NB4 (cell line): ENCODE data around the gene CTXND1.

ENCODE experiments used
- DNase-seq: peaks from one replicate; pipeline ENCODE4 v3.0.0; 2010; ENCODE audit warnings: low read depth
- H3K4me3 ChIP-seq: one replicate; pipeline ENCODE4 v1.5.1; 2011; ENCODE audit warnings: mild to moderate bottlenecking, low read depth, low read length, moderate library complexity
- MAX ChIP-seq: IDR thresholded peaks from 2 replicates; pipeline ENCODE4 v1.6.1; 2011; ENCODE audit warnings: low read depth, low read length
- MYC ChIP-seq: IDR thresholded peaks from 2 replicates; pipeline ENCODE4 v1.6.1; 2011; ENCODE audit warnings: low read depth, low read length
- POLR2A ChIP-seq: IDR thresholded peaks from 2 replicates; pipeline ENCODE4 v1.6.1; 2011; ENCODE audit warnings: mild to moderate bottlenecking; ENCODE audit not compliant: insufficient read length; ENCODE audit errors: extremely low read depth
- TF ChIP-seq, protein P1 (sequence below): IDR thresholded peaks from one replicate; pipeline ENCODE4 v1.5.1; 2012; ENCODE audit warnings: low read depth, low read length

The CTXND1 gene

DNA sequence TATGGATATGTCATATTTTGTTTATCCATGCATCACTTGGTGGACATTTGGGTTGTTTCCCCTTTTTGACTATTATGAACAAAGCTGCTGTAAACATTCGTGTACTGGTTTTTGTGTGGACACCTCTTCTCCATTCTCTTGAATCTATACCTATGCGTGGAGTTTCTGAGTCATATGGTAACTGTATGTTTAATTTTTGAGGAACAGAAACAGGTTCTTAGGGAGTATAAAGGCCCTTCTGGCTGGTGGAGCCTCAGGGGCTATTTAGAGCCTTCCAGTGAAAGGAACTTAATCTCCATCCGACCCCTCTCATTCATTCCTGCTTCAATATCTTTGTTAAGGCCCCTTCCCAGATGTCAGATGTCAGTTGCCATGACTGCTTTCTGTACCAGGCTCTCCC, 14.1 kb upstream of the CTXND1 start:
- no peak for DNase-seq
- no peak for TF ChIP-seq MYC
- TF ChIP-seq, protein P1, sequence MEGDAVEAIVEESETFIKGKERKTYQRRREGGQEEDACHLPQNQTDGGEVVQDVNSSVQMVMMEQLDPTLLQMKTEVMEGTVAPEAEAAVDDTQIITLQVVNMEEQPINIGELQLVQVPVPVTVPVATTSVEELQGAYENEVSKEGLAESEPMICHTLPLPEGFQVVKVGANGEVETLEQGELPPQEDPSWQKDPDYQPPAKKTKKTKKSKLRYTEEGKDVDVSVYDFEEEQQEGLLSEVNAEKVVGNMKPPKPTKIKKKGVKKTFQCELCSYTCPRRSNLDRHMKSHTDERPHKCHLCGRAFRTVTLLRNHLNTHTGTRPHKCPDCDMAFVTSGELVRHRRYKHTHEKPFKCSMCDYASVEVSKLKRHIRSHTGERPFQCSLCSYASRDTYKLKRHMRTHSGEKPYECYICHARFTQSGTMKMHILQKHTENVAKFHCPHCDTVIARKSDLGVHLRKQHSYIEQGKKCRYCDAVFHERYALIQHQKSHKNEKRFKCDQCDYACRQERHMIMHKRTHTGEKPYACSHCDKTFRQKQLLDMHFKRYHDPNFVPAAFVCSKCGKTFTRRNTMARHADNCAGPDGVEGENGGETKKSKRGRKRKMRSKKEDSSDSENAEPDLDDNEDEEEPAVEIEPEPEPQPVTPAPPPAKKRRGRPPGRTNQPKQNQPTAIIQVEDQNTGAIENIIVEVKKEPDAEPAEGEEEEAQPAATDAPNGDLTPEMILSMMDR, result no peak
- no peak for TF ChIP-seq POLR2A
- no peak for TF ChIP-seq MAX
- no peak overlapping the region for H3K4me3 ChIP-seq

GRCh38 chr15:80265021-80265420, 13.0 kb upstream of the CTXND1 start:
- H3K4me3 ChIP-seq, result no peak overlapping the region
- DNase-seq, result no peak
- no peak for TF ChIP-seq MAX
- TF ChIP-seq, protein P1, result no peak
- no peak for TF ChIP-seq MYC
- no peak for TF ChIP-seq POLR2A

DNA sequence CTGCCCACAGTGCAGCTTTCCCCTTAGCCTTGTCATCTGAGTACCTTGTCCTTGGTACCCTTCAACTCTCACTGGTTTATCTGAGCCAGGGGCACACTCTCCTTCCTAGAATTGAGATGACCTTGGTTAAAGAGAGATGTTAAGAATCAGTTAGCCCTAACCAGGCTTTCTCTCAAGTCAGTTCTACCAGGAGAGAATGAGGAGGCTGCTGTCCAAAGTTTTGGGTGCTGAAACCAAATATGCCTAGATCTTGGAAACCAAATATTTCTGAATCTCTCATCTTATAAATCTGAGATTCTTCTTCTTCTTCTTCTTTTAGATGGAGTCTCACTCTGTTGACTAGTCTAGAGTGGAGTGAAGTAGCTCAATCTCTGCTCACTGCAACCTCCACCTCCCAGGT, 12.0 kb upstream of the CTXND1 start:
- TF ChIP-seq MYC, result no peak
- TF ChIP-seq, protein P1, result no peak
- no peak for TF ChIP-seq POLR2A
- no peak for TF ChIP-seq MAX
- H3K4me3 ChIP-seq, result no peak overlapping the region
- no peak for DNase-seq

GRCh38 chr15:80260551-80260950, 8.5 kb upstream of the CTXND1 start:
- no peak for TF ChIP-seq MAX
- no peak for TF ChIP-seq POLR2A
- TF ChIP-seq, protein P1, result no peak
- TF ChIP-seq MYC, result no peak
- DNase-seq, result no peak
- no peak overlapping the region for H3K4me3 ChIP-seq

DNA sequence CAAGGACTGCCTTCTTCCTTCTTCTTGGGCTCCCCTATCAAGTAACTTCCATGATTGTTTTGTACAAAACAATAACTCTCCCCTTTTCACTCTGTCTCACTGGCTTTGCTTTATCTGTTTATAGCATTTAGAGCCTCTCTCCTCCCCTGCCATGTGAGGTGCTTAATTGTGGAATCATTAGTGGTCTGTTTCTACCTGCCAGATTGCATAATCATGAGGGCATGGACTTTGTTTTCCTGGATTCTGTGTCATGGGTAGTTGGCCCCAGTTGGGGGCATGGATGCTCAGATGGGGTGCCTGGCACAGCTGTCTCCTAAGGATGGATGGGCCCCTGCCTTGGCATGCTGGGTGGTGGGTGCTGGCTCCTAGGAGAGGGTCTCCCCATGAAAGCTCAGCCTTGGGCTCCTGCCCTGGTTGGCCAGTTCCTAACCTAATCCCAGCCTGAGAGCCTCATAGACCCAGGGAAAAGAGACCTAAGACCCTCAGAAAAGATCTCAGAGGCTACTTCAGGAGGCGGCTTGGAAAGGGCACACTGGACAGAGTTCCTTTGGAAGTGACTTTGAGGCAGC, 8.0 kb upstream of the CTXND1 start:
- TF ChIP-seq, protein P1, result no peak
- no peak for TF ChIP-seq POLR2A
- TF ChIP-seq MYC, result no peak
- no peak for TF ChIP-seq MAX
- no peak for DNase-seq
- no peak overlapping the region for H3K4me3 ChIP-seq
